ENCODE measurements around the gene SLC35F4. TPM values are rescaled to one million over a fixed set of nuclear protein-coding genes. Genes with fewer than 3 reads are reported as not detected.

The SLC35F4 gene
- total RNA-seq, 2 experiments from 2014 or later: not detected

GRCh38 chr14:57854571-57854970 lies 11.3 kb downstream of the SLC35F4 start:
- ATAC-seq (ENCODE audit: poor library complexity) (no peak), DNase-seq (no peak)
- Histone ChIP-seq H3K27ac (ENCODE audit: low read depth in 1 of 2, low read length in 2 of 2) (no peak overlapping the region), H3K4me1 (ENCODE audit: insufficient read depth, low read length) (no peaks in the 10 kb centered on the region), H3K27me3 (ENCODE audit: control insufficient read depth in 1 of 2, insufficient read depth in 2 of 2, low read length in 2 of 2) (no peaks in the 10 kb centered on the region), H3K36me3 (ENCODE audit: insufficient read depth, low read length) (no peaks in the 10 kb centered on the region), H3K4me3 (ENCODE audit: low read length) (no peak overlapping the region), H3K9me3 (ENCODE audit: control insufficient read depth in 1 of 2, insufficient read depth in 1 of 2, low read length in 2 of 2) (no peaks in the 10 kb centered on the region)
- no peaks in the 10 kb centered on the region for H3K9me3 Mint-ChIP-seq
- no peak overlapping the region for H3K4me3 Mint-ChIP-seq
- H3K27me3 Mint-ChIP-seq: peaks cover 10% of the 10 kb centered on the region
- no peaks in the 10 kb centered on the region for H3K36me3 Mint-ChIP-seq (ENCODE audit: low read depth)
- ChIA-PET POLR2A (no interaction called here), CTCF (no interaction called here)
- H3K4me1 Mint-ChIP-seq (ENCODE audit: low read depth): no peaks in the 10 kb centered on the region
- intact Hi-C loops (cut with DNase I, micrococcal nuclease): no loop called here
- TF ChIP-seq, protein P1, sequence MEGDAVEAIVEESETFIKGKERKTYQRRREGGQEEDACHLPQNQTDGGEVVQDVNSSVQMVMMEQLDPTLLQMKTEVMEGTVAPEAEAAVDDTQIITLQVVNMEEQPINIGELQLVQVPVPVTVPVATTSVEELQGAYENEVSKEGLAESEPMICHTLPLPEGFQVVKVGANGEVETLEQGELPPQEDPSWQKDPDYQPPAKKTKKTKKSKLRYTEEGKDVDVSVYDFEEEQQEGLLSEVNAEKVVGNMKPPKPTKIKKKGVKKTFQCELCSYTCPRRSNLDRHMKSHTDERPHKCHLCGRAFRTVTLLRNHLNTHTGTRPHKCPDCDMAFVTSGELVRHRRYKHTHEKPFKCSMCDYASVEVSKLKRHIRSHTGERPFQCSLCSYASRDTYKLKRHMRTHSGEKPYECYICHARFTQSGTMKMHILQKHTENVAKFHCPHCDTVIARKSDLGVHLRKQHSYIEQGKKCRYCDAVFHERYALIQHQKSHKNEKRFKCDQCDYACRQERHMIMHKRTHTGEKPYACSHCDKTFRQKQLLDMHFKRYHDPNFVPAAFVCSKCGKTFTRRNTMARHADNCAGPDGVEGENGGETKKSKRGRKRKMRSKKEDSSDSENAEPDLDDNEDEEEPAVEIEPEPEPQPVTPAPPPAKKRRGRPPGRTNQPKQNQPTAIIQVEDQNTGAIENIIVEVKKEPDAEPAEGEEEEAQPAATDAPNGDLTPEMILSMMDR (IDR thresholded peaks at IDR 0.05): no peak
- H3K27ac Mint-ChIP-seq: no peak overlapping the region

DNA sequence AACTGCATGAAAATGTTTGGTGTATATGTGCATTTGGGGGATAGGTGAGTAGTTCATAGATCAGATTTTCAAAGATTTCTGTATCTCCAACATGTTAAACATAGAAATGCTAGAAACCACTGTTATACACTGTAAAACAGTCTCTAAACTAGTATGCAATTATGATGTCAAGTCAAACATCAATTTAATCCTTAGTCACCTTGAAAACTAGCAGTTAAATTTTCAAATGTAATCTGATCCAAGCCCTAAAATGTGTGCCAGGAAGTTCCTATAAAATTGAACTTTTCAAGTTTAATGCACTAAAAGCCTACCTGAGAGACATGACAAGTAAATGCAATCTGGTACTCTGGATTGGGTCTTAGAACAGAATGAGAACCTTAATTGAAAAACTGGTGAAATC lies 14.5 kb downstream of the SLC35F4 start:
- Histone ChIP-seq H3K27ac (ENCODE audit: low read depth in 1 of 2, low read length in 2 of 2) (no peak overlapping the region), H3K4me1 (ENCODE audit: insufficient read depth, low read length) (no peaks in the 10 kb centered on the region), H3K36me3 (ENCODE audit: insufficient read depth, low read length) (no peaks in the 10 kb centered on the region), H3K4me3 (ENCODE audit: low read length) (no peak overlapping the region), H3K9me3 (ENCODE audit: control insufficient read depth in 1 of 2, insufficient read depth in 1 of 2, low read length in 2 of 2) (no peaks in the 10 kb centered on the region), H3K27me3 (ENCODE audit: control insufficient read depth in 1 of 2, insufficient read depth in 2 of 2, low read length in 2 of 2) (no peaks in the 10 kb centered on the region)
- peaks cover 10% of the 10 kb centered on the region for H3K27me3 Mint-ChIP-seq
- ChIA-PET POLR2A (no interaction called here), CTCF (no interaction called here)
- TF ChIP-seq, protein P1 (IDR thresholded peaks at IDR 0.05): no peak
- no peaks in the 10 kb centered on the region for H3K4me1 Mint-ChIP-seq (ENCODE audit: low read depth)
- no peaks in the 10 kb centered on the region for H3K9me3 Mint-ChIP-seq
- no peak overlapping the region for H3K27ac Mint-ChIP-seq
- DNase-seq: no peak
- no peaks in the 10 kb centered on the region for H3K36me3 Mint-ChIP-seq (ENCODE audit: low read depth)
- no peak for ATAC-seq (ENCODE audit: poor library complexity)
- H3K4me3 Mint-ChIP-seq: no peak overlapping the region
- intact Hi-C loops (cut with DNase I, micrococcal nuclease): no loop called here

DNA sequence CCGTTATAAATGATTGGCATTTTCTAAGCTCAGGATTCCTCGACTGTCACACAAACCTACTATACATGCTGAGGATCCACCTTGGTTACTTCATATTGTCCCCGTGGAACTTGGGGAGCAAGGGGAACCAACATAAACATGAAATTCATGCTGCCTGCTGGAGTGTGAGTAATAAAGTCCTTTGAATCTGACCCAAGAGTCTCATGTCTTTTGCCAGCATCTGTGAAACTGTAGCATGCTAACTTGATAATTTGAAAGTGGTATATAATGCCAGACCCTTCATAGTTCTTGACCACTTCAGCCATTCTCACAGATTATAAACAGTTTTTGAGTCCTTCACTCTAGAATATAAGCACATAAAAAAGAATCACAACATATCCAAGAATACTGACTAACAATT lies 17.1 kb downstream of the SLC35F4 start:
- Mint-ChIP-seq H3K27me3 (peaks cover 10% of the 10 kb centered on the region), H3K4me1 (ENCODE audit: low read depth) (no peaks in the 10 kb centered on the region), H3K9me3 (no peaks in the 10 kb centered on the region), H3K4me3 (no peak overlapping the region), H3K36me3 (ENCODE audit: low read depth) (no peaks in the 10 kb centered on the region), H3K27ac (no peak overlapping the region)
- CTCF ChIA-PET: no interaction called here
- TF ChIP-seq, protein P1 (IDR thresholded peaks at IDR 0.05): no peak
- Histone ChIP-seq H3K27me3 (ENCODE audit: control insufficient read depth in 1 of 2, insufficient read depth in 2 of 2, low read length in 2 of 2) (no peaks in the 10 kb centered on the region), H3K9me3 (ENCODE audit: control insufficient read depth in 1 of 2, insufficient read depth in 1 of 2, low read length in 2 of 2) (no peaks in the 10 kb centered on the region), H3K4me1 (ENCODE audit: insufficient read depth, low read length) (no peaks in the 10 kb centered on the region), H3K36me3 (ENCODE audit: insufficient read depth, low read length) (no peaks in the 10 kb centered on the region), H3K4me3 (ENCODE audit: low read length) (no peak overlapping the region), H3K27ac (ENCODE audit: low read depth in 1 of 2, low read length in 2 of 2) (no peak overlapping the region)
- intact Hi-C loops (cut with DNase I, micrococcal nuclease): no loop called here
- POLR2A ChIA-PET: no interaction called here
- DNase-seq (no peak), ATAC-seq (ENCODE audit: poor library complexity) (no peak)
